Mesenchymal stem cell (in vitro differentiated cells and primary cell): Measurements from ENCODE around the gene ROBO1.

Source experiments
- DNase-seq: peaks from one replicate; pipeline ENCODE4 v3.0.0-alpha.2; 2013
- H2AFZ ChIP-seq: one replicate; pipeline ENCODE4 v1.6.1; 2013; ENCODE audit warnings: low read depth, mild to moderate bottlenecking, control low read depth, inconsistent platforms, low read length, moderate library complexity
- H2AK5ac ChIP-seq: 2 replicates; pipeline ENCODE4 v1.6.1; 2013; ENCODE audit warnings: low read length, moderate library complexity, mild to moderate bottlenecking, inconsistent platforms; ENCODE audit not compliant: severe bottlenecking
- H2BK120ac ChIP-seq: one replicate; pipeline ENCODE4 v1.6.1; 2013; ENCODE audit warnings: low read depth, mild to moderate bottlenecking, inconsistent platforms, low read length, moderate library complexity
- H2BK12ac ChIP-seq, 2 experiments: one replicate each; pipeline ENCODE4 v1.6.1; 2013; ENCODE audit warnings: inconsistent platforms in 2 of 2, low read length in 2 of 2, mild to moderate bottlenecking in 2 of 2, moderate library complexity in 2 of 2, control low read depth in 1 of 2
- H2BK15ac ChIP-seq: one replicate; pipeline ENCODE4 v1.6.1; 2013; ENCODE audit warnings: mild to moderate bottlenecking, low read depth, inconsistent platforms; ENCODE audit not compliant: poor library complexity, severe bottlenecking
- H2BK5ac ChIP-seq: 2 replicates; pipeline ENCODE4 v1.6.1; 2013; ENCODE audit warnings: low read depth, mild to moderate bottlenecking, low read length, control low read depth, inconsistent platforms; ENCODE audit not compliant: poor library complexity, severe bottlenecking
- H3K14ac ChIP-seq, 2 experiments: one replicate each; pipeline ENCODE4 v1.6.1; 2013; ENCODE audit warnings: inconsistent platforms in 2 of 2, low read length in 2 of 2, control low read depth in 1 of 2, mild to moderate bottlenecking in 1 of 2, moderate library complexity in 1 of 2
- H3K18ac ChIP-seq, 2 experiments: one replicate each; pipeline ENCODE4 v1.6.1; 2013; ENCODE audit warnings: inconsistent platforms in 2 of 2, low read length in 2 of 2, control low read depth in 1 of 2, low read depth in 1 of 2, mild to moderate bottlenecking in 1 of 2
- H3K23ac ChIP-seq, 2 experiments: one replicate each; pipeline ENCODE4 v1.6.1; 2013; ENCODE audit warnings: inconsistent platforms in 2 of 2, low read length in 2 of 2, mild to moderate bottlenecking in 2 of 2, moderate library complexity in 2 of 2, control low read depth in 1 of 2
- H3K27ac ChIP-seq: 2 replicates; pipeline ENCODE4 v1.5.1; 2013; ENCODE audit warnings: mild to moderate bottlenecking, moderate library complexity, low read length, control low read depth, inconsistent platforms; ENCODE audit not compliant: poor library complexity, severe bottlenecking
- H3K27me3 ChIP-seq, 2 experiments: 2 replicates each; pipeline versions ENCODE4 v1.6.1 to v1.7.0; 2013; ENCODE audit warnings: low read length in 2 of 2, mild to moderate bottlenecking in 2 of 2, moderate library complexity in 2 of 2, control low read depth in 1 of 2, inconsistent platforms in 1 of 2; ENCODE audit not compliant: control insufficient read depth in 1 of 2, insufficient read depth in 1 of 2
- H3K36me3 ChIP-seq, 2 experiments: 2 replicates each; pipeline versions ENCODE4 v1.6.1 to v1.7.0; 2013; ENCODE audit warnings: low read length in 2 of 2, control low read depth in 1 of 2, inconsistent platforms in 1 of 2, low read depth in 1 of 2, mild to moderate bottlenecking in 1 of 2; ENCODE audit not compliant: insufficient read depth in 2 of 2, control insufficient read depth in 1 of 2
- H3K4ac ChIP-seq, 2 experiments: one replicate each; pipeline ENCODE4 v1.6.1; 2013; ENCODE audit warnings: inconsistent platforms in 2 of 2, low read length in 2 of 2, mild to moderate bottlenecking in 2 of 2, moderate library complexity in 2 of 2, control low read depth in 1 of 2, low read depth in 1 of 2
- H3K4me1 ChIP-seq: 2 replicates; pipeline ENCODE4 v1.6.1; 2013; ENCODE audit warnings: low read depth, low read length, control low read depth; ENCODE audit not compliant: control insufficient read depth, insufficient read depth
- H3K4me2 ChIP-seq: 2 replicates; pipeline ENCODE4 v1.6.1; 2013; ENCODE audit warnings: low read length, mild to moderate bottlenecking, inconsistent platforms; ENCODE audit not compliant: poor library complexity, severe bottlenecking
- H3K4me3 ChIP-seq, 2 experiments: 2 replicates each; pipeline versions ENCODE4 v1.5.1 to v1.7.0; 2013; ENCODE audit warnings: low read length in 2 of 2, mild to moderate bottlenecking in 2 of 2, control low read depth in 1 of 2, low read depth in 1 of 2; ENCODE audit not compliant: insufficient read depth in 1 of 2
- H3K79me1 ChIP-seq: replicated peaks from 2 replicates; pipeline ENCODE4 v1.6.1; 2013; ENCODE audit warnings: mild to moderate bottlenecking, control low read depth, low read length, inconsistent platforms; ENCODE audit not compliant: poor library complexity, severe bottlenecking
- H3K9ac ChIP-seq: 2 replicates; pipeline ENCODE4 v1.7.0; 2013; ENCODE audit warnings: mild to moderate bottlenecking, low read length, moderate library complexity
- H3K9me3 ChIP-seq: 2 replicates; pipeline ENCODE4 v1.7.0; 2013; ENCODE audit warnings: mild to moderate bottlenecking, low read length; ENCODE audit not compliant: control insufficient read depth
- H4K8ac ChIP-seq: one replicate; pipeline ENCODE4 v1.6.1; 2013; ENCODE audit warnings: inconsistent platforms, mild to moderate bottlenecking, low read length, moderate library complexity
- H4K91ac ChIP-seq: one replicate; pipeline ENCODE4 v1.6.1; 2013; ENCODE audit warnings: mild to moderate bottlenecking, low read length, inconsistent platforms
- WGBS: methylation state at CpG from one replicate; pipeline ENCODE4 v1.1.7; 2013; ENCODE audit warnings: mixed read lengths; 5-methylcytosine and 5-hydroxymethylcytosine counted together

Gene ROBO1

DNA sequence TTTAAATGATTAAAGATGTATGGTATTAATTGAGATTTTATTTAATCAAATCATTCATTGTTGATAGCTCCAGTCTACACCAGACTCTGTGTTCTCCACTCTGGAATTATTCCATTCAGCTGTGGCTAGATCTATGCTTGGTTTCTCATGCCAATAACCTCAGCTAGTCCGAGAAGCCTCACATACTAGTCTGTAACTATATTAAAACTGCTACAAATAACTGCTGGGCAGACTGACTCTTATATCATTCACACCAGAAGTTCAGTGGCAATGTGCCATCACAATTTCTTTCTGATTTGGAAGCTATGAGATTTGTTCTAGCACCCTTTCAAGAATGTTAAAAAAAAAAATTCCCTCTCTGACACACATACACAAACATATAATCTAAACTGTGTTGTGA, 947.3 kb downstream of the ROBO1 start:
- H3K27me3 ChIP-seq, result no peaks in the 10 kb centered on the region
- no peak overlapping the region for H3K18ac ChIP-seq
- no peak for DNase-seq
- H3K14ac ChIP-seq, result no peak overlapping the region
- H3K27ac ChIP-seq, result no peak overlapping the region
- H3K9me3 ChIP-seq, result no peaks in the 10 kb centered on the region
- no peak overlapping the region for H3K4ac ChIP-seq
- peaks cover 2% of the 10 kb centered on the region for H3K4me1 ChIP-seq
- H2BK15ac ChIP-seq, result no peak overlapping the region
- H3K36me3 ChIP-seq, result no peaks in the 10 kb centered on the region
- 82% methylated on average over 1 of the region's 1 CpG for WGBS
- no peak overlapping the region for H4K91ac ChIP-seq
- H3K4me2 ChIP-seq, result no peak overlapping the region
- H2BK12ac ChIP-seq, result no peak overlapping the region
- no peak overlapping the region for H3K4me3 ChIP-seq
- no peak overlapping the region for H2AFZ ChIP-seq
- H2BK5ac ChIP-seq, result no peak overlapping the region
- H2BK120ac ChIP-seq, result no peak overlapping the region
- H3K9ac ChIP-seq, result no peak overlapping the region
- no peak overlapping the region for H3K23ac ChIP-seq
- no peak overlapping the region for H2AK5ac ChIP-seq
- H3K79me1 ChIP-seq, result peaks cover 1% of the 10 kb centered on the region
- H4K8ac ChIP-seq, result no peak overlapping the region

DNA sequence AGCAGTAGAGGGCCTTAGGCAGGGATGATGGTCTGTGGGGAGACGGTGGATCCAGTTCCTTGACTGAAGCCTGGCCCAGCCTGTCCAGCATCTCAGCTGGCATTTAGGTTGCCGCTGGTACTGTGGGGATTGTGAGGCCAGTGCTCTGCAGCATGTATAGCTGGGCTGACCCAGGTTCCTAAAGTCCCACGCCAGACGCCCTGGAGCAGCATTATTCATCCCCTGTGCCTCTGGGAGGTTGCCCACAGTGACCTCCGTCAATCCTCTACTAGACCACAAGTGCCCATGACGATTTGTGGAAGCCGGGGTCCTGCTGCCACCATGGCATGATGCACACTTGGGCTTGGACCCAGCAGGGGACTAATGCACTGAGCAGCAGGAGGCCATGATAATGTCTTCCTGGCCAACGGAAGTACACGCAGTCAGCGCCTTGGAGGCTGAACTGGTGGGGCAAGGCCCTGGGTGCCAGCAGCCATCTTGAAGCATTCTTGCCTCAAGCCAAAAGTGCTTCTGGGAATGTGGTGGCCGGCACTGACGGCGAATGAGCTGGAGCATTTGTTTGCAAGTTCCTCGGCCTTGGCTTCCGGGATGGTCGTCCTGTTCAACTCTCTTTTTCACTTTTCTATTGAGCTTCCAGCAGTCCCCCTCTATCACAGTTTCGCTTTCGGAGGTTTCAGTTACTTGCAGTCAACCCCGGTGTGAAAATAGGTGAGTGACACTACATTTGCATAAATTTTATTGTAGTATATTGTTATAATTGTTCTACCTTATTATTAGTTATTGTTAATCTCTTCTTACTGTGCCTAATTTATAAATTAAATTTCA, 949.4 kb downstream of the ROBO1 start:
- no peak overlapping the region for H3K4me3 ChIP-seq
- no peak overlapping the region for H4K91ac ChIP-seq
- H3K4me1 ChIP-seq, result peaks cover 2% of the 10 kb centered on the region
- H3K27ac ChIP-seq, result no peak overlapping the region
- no peak overlapping the region for H3K23ac ChIP-seq
- no peaks in the 10 kb centered on the region for H3K36me3 ChIP-seq
- H2AFZ ChIP-seq, result no peak overlapping the region
- no peak overlapping the region for H2BK120ac ChIP-seq
- no peak overlapping the region for H3K18ac ChIP-seq
- no peak overlapping the region for H2AK5ac ChIP-seq
- no peak overlapping the region for H2BK15ac ChIP-seq
- peaks cover 3% of the 10 kb centered on the region for H3K79me1 ChIP-seq
- no peak overlapping the region for H3K9ac ChIP-seq
- WGBS, result 97% methylated on average over 16 of the region's 19 CpGs
- no peak overlapping the region for H3K4ac ChIP-seq
- no peak overlapping the region for H3K4me2 ChIP-seq
- no peak for DNase-seq
- no peaks in the 10 kb centered on the region for H3K9me3 ChIP-seq
- no peak overlapping the region for H3K14ac ChIP-seq
- H2BK12ac ChIP-seq, result no peak overlapping the region
- no peak overlapping the region for H4K8ac ChIP-seq
- H3K27me3 ChIP-seq, result no peaks in the 10 kb centered on the region
- H2BK5ac ChIP-seq, result no peak overlapping the region

DNA sequence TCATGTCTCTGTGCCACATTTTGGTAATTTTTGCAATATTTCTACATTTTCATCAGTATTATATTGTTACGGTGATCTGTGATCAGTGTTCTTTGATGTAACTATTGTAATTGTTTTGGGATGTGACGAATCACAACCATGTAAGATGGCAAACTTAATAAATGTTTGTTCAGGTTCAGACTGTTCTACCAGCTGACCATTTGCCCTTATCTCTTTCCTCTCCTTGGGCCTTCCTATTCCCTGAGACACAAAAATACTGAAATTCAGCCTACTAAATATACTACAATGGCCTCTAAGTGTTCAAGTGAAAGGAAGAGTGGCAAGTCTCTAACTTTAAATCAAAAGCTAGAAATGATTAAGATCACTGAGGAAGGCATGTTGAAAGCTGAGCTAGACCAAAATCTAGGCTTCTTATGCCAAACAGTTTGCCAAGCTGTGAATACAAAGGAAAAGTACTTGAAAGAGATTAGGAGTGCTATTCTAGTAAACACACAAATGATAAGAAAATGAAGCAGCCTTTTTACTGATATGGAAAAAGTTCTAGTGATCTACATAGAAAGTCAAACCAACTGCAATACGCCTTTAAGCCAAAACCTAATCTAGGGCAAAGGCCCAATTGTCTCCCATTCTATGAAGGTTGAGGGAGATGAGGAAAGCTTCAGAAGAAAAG, 952.8 kb downstream of the ROBO1 start:
- H2AFZ ChIP-seq, result no peak overlapping the region
- H3K9ac ChIP-seq, result no peak overlapping the region
- peaks cover 2% of the 10 kb centered on the region for H3K79me1 ChIP-seq
- no peak overlapping the region for H2BK15ac ChIP-seq
- no peak overlapping the region for H3K18ac ChIP-seq
- no peak overlapping the region for H2BK12ac ChIP-seq
- H2BK120ac ChIP-seq, result no peak overlapping the region
- WGBS, result no CpG with 5 or more reads among the region's 3 CpGs
- H3K4me2 ChIP-seq, result no peak overlapping the region
- no peak overlapping the region for H4K8ac ChIP-seq
- no peak overlapping the region for H4K91ac ChIP-seq
- no peaks in the 10 kb centered on the region for H3K27me3 ChIP-seq
- H3K36me3 ChIP-seq, result no peaks in the 10 kb centered on the region
- no peak overlapping the region for H2AK5ac ChIP-seq
- H3K4me1 ChIP-seq, result peaks cover 2% of the 10 kb centered on the region
- no peak for DNase-seq
- H3K4ac ChIP-seq, result no peak overlapping the region
- no peak overlapping the region for H3K23ac ChIP-seq
- H3K14ac ChIP-seq, result no peak overlapping the region
- H3K9me3 ChIP-seq, result no peaks in the 10 kb centered on the region
- no peak overlapping the region for H3K4me3 ChIP-seq
- no peak overlapping the region for H2BK5ac ChIP-seq
- no peak overlapping the region for H3K27ac ChIP-seq

DNA sequence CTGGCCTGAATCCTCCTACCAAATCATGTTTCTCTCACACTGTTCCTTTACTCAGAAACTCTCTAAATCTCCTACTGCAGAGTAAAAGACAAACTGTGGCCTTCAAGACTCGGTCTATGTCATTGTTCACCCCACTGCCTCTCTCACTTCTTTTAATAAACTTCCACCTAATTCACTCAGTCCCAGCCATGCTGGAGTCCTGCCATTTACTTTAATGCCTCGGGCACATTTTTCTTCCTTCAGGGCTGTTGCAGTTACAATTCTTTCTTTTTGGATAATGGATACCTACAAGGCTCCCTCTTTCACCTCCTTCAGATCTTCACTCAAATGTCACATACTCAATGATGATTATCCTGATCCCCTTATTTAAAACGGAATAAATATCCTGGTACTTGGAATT, 955.6 kb downstream of the ROBO1 start:
- Histone ChIP-seq H3K36me3 (no peaks in the 10 kb centered on the region), H4K8ac (no peak overlapping the region), H3K23ac (no peak overlapping the region), H3K4ac (no peak overlapping the region), H3K9me3 (no peaks in the 10 kb centered on the region), H3K9ac (no peak overlapping the region), H2BK5ac (no peak overlapping the region), H2AFZ (no peak overlapping the region), H2BK15ac (no peak overlapping the region), H3K14ac (no peak overlapping the region), H3K4me1 (no peaks in the 10 kb centered on the region), H2AK5ac (no peak overlapping the region), H3K4me3 (no peak overlapping the region), H4K91ac (no peak overlapping the region), H3K27me3 (no peaks in the 10 kb centered on the region), H3K79me1 (peaks cover 2% of the 10 kb centered on the region), H3K27ac (no peak overlapping the region), H2BK12ac (no peak overlapping the region), H3K18ac (no peak overlapping the region), H3K4me2 (no peak overlapping the region), H2BK120ac (no peak overlapping the region)
- WGBS, result 91% methylated on average over 3 of the region's 3 CpGs
- no peak for DNase-seq
